Raji (cell line): ENCODE data around the gene SLAMF6.

Experiments
- POLR2A ChIP-seq: IDR thresholded peaks from 2 replicates; pipeline ENCODE4 v1.6.1; 2011; ENCODE audit warnings: low read depth, low read length, control low read depth; ENCODE audit not compliant: insufficient read depth

Gene SLAMF6

DNA sequence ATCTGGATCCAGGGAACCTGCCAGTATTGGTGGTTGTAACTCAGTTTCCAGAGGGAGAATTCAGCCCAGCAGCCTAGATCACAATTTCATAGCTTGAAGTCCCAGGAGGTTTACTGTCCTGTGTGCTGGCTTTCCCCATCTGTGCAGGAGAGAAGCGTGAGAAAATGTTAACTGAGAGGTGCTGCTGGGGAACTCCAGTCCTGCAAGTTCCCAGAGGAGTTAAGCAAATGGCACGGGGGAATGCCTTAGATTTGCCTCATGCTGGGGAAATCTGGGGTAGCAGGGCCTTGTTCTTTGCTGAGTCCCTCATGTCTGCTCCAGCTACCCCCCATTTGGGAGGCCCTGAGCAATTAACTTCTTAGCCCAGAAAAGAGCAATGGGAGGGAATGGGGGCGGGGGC, 25.1 kb upstream of the SLAMF6 start:
- no peak for TF ChIP-seq POLR2A

DNA sequence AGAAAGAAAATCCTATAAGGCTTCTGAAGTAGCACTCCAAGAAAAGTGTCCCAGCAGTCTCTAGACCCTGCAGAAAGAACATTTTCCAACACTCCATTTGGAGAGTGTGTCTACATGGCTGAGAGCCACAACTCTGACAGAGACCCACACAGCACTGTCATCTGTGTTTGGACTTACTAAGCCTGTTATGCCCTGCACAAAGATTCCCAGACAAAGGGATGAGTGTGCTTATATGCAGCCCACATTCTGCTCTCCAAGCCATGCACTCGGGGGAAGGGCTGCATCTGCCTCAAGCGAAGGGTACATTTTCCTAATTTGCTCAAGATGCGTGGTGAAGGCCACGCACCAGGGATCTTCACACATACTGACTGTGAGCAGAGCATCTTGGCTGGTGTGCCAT, 24.4 kb upstream of the SLAMF6 start:
- no peak for TF ChIP-seq POLR2A

- no peak for TF ChIP-seq POLR2A
These were observed 23.9 kb upstream of the SLAMF6 start for GRCh38 chr1:160546942-160547341.

GRCh38 chr1:160544647-160545046, 21.6 kb upstream of the SLAMF6 start:
- TF ChIP-seq POLR2A, result no peak

DNA sequence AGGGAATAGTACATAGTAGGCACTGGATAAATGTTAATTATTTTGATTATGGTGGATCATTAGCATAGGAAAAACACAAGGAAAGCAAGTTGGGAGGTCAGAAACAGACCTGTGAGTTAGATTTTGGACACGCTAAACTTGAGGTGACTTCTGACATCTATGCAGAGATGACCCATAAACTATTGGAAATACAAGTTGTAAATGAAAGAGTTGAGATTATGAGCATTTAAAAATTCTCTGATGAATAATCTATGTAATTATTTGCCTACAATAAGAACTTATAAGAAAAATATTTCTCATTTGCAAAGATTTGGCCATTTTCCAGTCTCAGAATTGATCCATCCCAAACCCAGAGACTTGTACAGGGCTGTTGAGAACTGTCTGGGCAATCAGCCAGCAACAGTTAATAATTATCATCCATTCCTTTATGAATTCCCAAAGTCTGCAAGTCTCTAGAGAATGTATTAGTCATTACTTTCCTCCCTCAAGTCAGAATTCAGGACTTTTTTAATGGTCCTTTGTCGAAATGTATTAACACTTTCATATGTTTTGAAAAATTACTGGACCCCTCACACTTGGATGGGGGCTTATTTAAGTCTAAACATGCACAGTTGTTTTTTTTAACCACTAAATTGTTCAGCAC, 19.4 kb upstream of the SLAMF6 start:
- TF ChIP-seq POLR2A, result no peak

DNA sequence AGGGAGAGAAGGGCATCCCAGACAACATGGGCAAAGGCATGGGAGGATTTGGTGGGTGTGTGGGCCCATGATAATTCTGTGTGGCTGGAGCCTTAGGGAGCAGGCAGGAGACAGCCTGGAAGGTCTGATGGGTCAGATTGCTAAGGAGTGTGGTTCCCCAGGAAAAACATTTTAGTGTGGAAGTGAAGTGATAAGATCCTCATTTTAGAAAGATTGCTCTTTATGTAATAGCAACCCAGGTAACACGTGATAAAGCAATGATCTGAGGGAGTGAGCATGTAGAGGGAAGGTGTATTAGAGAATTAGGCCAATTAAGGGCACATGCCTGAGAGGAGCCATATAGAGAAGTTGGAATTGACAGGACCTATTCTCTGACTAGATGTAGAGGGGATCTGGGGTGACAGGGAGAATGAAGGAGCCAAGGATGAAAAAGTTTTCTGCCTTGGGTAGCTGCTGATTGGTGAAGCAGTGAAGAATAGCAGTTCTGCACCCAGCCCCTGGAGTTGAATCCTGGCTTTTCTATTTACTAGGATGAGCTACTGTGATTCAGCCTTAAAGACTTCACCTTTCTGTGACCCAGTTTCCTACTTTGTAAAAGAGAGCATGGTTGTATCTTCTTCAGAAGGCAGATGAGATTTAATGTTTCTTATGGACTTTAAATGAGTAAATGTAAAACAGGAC, 18.7 kb upstream of the SLAMF6 start:
- no peak for TF ChIP-seq POLR2A

- TF ChIP-seq POLR2A, result no peak
These were observed 17.8 kb upstream of the SLAMF6 start for GRCh38 chr1:160540859-160541233.

DNA sequence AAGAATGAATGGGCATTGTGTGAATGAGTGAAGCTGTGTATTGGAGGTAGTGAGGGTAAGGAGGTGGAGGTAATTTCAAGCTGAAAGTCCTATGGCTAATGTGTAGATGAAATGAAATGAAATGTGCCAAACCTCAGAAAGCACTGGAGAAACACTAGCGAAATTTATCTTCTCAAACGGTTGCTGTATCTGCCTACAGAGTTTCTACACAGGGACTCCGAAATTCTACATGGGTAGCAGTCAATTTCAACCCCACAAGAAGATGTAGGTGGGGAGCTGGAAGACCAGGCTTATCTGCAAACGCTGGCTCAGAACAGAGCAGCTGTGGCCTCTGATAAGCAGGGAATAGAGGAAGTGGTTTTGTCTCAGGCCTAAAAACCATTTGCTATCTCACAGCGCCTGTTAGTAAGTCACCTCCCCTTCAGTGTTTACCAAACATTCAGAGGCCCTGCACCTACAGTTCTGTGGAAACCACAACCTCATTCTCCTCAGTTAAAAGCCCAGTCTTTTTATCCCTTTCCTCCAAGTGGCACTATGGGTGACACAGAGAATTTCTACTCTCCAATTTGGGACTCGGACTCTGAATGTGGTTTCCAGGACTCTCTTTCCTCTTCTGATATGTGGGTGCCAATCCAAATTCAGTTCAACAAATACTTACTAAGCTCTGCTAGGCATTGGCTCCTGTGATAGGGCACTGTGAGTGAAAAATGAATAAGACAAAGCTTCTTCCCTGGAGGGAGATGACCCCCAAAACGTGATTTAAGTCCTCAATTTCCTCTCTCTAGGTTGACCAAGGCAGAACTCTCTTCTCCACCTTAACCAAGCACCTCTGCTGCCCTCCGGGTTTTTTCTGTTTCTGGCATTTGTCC, 17.2 kb upstream of the SLAMF6 start:
- peak; percentile 52 for TF ChIP-seq POLR2A

DNA sequence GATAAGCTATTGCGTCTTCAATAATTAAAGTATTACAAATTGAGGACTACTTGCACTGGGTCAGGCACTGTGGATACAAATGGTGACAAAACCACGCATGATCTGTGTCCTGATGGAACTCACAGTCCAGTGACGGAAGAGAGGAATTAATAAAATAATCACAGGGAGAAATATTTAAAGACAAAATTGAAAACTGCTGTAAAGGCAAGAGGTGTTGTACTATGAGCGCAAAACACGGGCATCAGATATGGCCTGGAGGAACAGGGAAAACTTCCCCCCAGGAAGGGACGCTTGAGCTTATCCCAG, 16.6 kb upstream of the SLAMF6 start:
- no peak for TF ChIP-seq POLR2A

DNA sequence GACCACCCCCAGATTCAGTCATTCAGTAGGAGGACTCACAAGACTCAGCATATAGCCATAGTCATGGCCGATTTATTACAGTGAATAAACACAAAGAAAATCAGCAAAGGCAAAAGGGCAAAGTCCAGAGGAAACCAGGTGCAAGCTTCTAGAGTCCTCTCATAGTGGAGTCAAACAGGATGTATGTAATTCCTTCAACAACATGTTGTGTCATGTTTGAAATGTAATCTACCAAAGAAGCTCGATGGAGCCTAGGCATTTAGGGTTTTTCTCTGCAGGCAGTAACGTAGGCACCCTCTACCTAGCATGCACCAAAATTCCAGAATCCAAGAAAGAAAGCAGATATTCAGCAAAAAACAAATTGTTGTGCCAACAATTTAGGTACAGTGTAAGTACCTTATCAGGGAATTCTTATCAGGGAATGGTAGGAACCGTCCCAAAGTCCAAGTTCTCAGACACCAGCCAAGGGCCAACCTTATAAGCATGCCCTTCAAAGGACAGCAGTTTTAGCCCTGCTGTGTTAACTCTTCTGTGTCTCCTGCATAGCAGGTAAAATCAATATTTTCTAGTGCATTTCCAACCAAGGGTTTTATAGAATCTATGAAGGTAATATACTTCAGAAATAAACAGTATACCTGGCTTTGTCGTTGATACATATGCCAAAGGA, 16.1 kb upstream of the SLAMF6 start:
- no peak for TF ChIP-seq POLR2A

- TF ChIP-seq POLR2A, result no peak
These were observed 14.9 kb upstream of the SLAMF6 start for GRCh38 chr1:160537714-160538665.

DNA sequence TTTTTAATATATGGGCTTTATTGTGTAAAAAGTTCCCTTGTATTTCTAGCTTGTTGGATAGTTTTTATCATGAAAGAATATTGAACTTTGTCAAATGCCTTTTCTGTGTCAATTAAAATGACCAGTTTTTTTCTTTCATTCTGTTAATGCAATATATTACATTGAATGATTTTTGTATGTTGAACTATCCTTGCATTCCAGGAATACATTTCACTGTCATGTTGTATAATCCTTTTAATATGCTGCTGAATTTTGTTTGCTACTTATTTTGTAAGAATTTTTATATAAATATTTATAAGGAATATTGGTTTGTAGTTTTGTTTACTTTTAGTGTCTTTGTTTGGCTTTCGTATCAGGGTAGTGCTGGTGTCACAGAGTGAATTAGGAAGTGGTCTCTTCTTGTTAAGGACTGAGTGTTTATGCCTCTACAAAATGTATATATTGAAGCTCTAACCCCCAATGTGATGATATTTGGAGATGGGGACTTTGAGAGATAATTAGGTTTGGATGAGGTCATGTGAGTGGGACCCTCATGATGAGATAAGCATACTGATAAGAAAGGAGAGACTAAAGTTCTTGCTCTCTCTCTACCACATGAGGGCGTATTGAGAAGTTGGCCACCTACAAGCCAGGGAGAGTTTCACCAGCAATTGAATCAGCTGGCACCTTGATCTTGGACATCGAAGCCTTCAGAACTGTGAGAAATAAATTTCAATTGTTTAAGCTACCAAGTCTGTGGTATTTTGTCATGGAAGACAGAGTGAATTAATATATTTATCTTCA, 12.0 kb upstream of the SLAMF6 start:
- TF ChIP-seq POLR2A, result no peak

DNA sequence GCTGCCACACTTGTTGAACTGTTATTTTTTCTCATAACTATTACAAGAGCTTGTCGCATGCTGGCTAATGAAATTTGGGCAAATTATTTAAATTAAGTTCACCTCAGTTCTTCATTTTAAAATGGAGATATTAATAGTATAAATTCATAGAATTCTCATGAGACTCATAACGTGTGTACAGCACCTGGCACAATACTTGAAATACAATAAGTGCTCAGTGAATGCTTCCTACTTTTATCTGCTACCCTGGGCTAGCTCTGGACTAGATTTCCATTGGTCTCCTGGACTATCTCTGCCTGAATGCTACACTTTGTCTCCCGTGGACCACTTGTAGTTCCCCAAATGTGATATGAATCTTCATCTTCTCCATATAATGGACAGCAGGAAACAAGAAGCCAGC, 919 bp downstream of the SLAMF6 start:
- peak; percentile 41 for TF ChIP-seq POLR2A

DNA sequence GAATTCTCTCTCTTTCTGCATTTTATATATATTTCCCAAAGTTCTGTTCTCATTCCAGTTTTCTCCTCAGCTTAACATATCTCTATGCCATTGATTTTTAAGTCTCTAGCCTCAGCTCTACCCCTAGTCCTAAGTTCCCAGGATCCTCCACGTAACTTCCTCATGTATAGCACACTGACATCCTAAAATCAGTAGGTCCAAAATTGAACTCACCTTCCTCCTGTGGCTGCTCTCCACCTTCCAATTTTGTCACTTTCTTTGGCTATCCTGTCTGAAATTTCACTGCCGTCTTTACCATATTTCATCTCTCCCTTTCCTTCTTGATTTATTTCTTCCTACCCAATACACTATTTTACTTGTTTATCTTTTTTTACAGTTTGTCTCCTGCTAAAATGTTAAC, 1.5 kb downstream of the SLAMF6 start:
- TF ChIP-seq POLR2A, result no peak
